H1 (cell line): Measurements from ENCODE around the gene HDAC9. TPM values are rescaled to one million over a fixed set of nuclear protein-coding genes. Genes with fewer than 3 reads are reported as not detected.

Source experiments
- CTBP2 ChIP-seq: IDR thresholded peaks from 2 replicates; pipeline ENCODE4 v1.7.0; 2011; ENCODE audit warnings: borderline replicate concordance, mild to moderate bottlenecking, moderate library complexity, mixed read lengths, low read length; ENCODE audit not compliant: insufficient read depth, insufficient read length
- polyA plus RNA-seq, 7 experiments: library from polyadenylated mRNA; depleted of rRNA in 3 of 7; stranded (reverse) in 5 of 7; unstranded in 2 of 7; fragments of >200 nt in 5 of 7; fragments of 200-250 nt in 2 of 7; gene quantifications; 1 replicate in 5 of 7; 2 replicates in 1 of 7; 4 replicates in 1 of 7; pipeline versions ENCODE4 v1.2.1 to v1.2.3, GENCODE V29; 2011 to 2013; ENCODE audit warnings: missing spikeins in 2 of 7, mixed read lengths in 2 of 7
- total RNA-seq: library from RNA; stranded (reverse); fragmentation: NEBNext Ultra II Directional; extraction: Animal tissue kit (Norgen Biotek cat#: 25700); gene quantifications from 2 replicates; pipeline ENCODE4 v1.2.1, GENCODE V29; 2021

Gene HDAC9
- total and polyA plus RNA-seq, 2 of the 8 experiments (the other 6 are each of a cell fraction or from before 2014, with no cell fraction given) = 9.5 to 13.1 TPM

DNA sequence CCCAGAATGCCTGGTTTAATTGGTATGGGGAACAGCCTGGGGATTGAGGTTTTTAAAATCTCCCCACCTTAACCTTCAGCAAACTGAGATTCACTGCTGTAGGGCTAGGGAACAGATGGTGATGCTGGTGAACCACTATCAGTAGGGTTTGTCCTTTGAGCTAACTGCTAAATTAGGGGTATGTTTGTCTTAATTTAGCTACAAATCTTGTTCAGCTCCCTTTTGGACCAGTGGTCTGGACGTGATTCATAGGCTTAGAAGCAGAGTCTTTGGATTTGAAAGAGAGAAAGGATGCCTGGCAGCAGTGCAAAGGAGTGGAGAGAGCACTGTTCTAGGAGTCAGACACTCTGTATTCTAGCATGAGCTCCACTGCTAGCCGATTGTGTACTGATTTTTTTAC lies 2.8 kb downstream of the HDAC9 start (continued):
- TF ChIP-seq CTBP2 = no peak
